Thyroid gland (tissue), 4 donors: Measurements from ENCODE around the gene TMEM117. TPM values are rescaled to one million over a fixed set of nuclear protein-coding genes. Genes with fewer than 3 reads are reported as not detected.
"Not testable (repeated sequence)": the region's sequence is repeated elsewhere in the genome, so short reads cannot be mapped to it uniquely, and the experiment has no call there.

Experiments
- DNase-seq, 2 donors: peaks; one replicate each; pipeline ENCODE4 v3.0.0-alpha.2; 2019
- H3K27ac ChIP-seq, 3 donors: fragments of 200-600 bp; sonication (generic); 1 replicate in 2 of 3; 2 replicates in 1 of 3; pipeline ENCODE4 v1.5.1; 2016 to 2019; ENCODE audit warnings: mild to moderate bottlenecking in 1 of 3, moderate library complexity in 1 of 3
- H3K27me3 ChIP-seq: fragments of 200-600 bp; sonication (generic); one replicate; pipeline ENCODE4 v1.5.1; 2019
- H3K36me3 ChIP-seq, 2 donors: fragments of 200-600 bp; sonication (generic); one replicate each; pipeline ENCODE4 v1.5.1; 2016 to 2019
- H3K4me1 ChIP-seq, 2 donors: fragments of 200-600 bp; sonication (generic); one replicate each; pipeline ENCODE4 v1.5.1; 2017 to 2019
- H3K4me3 ChIP-seq, 3 donors: fragments of 200-600 bp; sonication (generic); replicated peaks in 1 of 3; 1 replicate in 2 of 3; 2 replicates in 1 of 3; pipeline ENCODE4 v1.5.1; 2016; ENCODE audit warnings: mild to moderate bottlenecking in 1 of 3
- H3K9me3 ChIP-seq: fragments of 200-600 bp; sonication (generic); one replicate; pipeline ENCODE4 v1.5.1; 2017
- CTCF ChIP-seq, 6 experiments: fragments of 200-600 bp in 3 of 6; fragments of 450-650 bp in 3 of 6; sonication (generic) in 3 of 6; IDR thresholded peaks; one replicate each; pipeline ENCODE4 v1.5.1; 2016 to 2019; ENCODE audit warnings: antibody characterized with exemption in 6 of 6, mild to moderate bottlenecking in 2 of 6, inconsistent platforms in 1 of 6, moderate library complexity in 1 of 6
- POLR2A ChIP-seq, 2 donors: fragments of 450-650 bp; IDR thresholded peaks; one replicate each; pipeline ENCODE4 v1.6.1; 2017; ENCODE audit warnings: antibody characterized with exemption in 2 of 2, mild to moderate bottlenecking in 2 of 2, moderate library complexity in 1 of 2
- WGBS, 2 donors: methylation state at CpG; one replicate each; pipeline ENCODE4 v1.1.5; 2017; 5-methylcytosine and 5-hydroxymethylcytosine counted together
- intact Hi-C: fragments of 100-400 bp; cut with DNase I; formaldehyde crosslinking; loops from one replicate; pipeline ENCODE4 v1.15.1; 2023
- total RNA-seq, 4 donors: library from RNA; depleted of rRNA; stranded (reverse); fragments of >200 nt; gene quantifications; one replicate each; pipeline ENCODE4 v1.2.3, GENCODE V29; 2016

TMEM117 gene
- total RNA-seq, 4 donors from 2014 or later: 18.9 to 32.4 (median 24.7) TPM

GRCh38 chr12:44369998-44370397 is 534.1 kb downstream of the TMEM117 start:
- intact Hi-C loops: no loop called here
- Histone ChIP-seq H3K27me3 (no peaks in the 10 kb centered on the region), H3K36me3 (no peaks in the 10 kb centered on the region), H3K9me3 (no peaks in the 10 kb centered on the region), H3K27ac (no peak overlapping the region), H3K4me1 (no peaks in the 10 kb centered on the region), H3K4me3 (no peak overlapping the region)
- no peak for TF ChIP-seq POLR2A (IDR thresholded peaks at IDR 0.05)
- no peak for DNase-seq
- WGBS, 2 donors: 94 to 100% methylated on average over 1 of the region's 1 CpG

DNA sequence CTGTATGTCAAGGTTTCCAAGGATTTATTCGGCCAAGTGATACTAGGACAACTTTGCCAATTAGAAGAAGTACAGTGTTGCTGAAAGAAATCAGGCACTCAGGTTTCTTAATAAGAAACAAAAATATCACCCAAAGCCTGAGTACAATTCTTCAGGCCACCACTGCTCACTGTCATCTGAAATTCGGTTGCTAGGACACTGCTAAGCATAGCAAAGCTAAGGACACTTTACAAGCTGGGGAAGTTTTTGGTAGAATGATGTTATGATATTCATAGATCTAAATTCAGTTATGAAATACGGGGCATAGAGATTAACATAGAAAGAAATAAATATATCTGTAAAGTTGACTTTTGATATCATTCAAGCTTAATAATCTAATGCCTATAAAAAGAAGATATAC is 535.1 kb downstream of the TMEM117 start:
- intact Hi-C loops: no loop called here
- no peaks in the 10 kb centered on the region for H3K36me3 ChIP-seq
- no peaks in the 10 kb centered on the region for H3K4me1 ChIP-seq
- 69 to 85% methylated on average over 3 of the region's 3 CpGs for WGBS, 2 donors
- no peaks in the 10 kb centered on the region for H3K9me3 ChIP-seq
- H3K27me3 ChIP-seq: no peaks in the 10 kb centered on the region
- H3K27ac ChIP-seq: no peak overlapping the region
- DNase-seq: no peak
- no peak for TF ChIP-seq POLR2A (IDR thresholded peaks at IDR 0.05)
- TF ChIP-seq CTCF (IDR thresholded peaks at IDR 0.05): no peak
- no peak overlapping the region for H3K4me3 ChIP-seq

DNA sequence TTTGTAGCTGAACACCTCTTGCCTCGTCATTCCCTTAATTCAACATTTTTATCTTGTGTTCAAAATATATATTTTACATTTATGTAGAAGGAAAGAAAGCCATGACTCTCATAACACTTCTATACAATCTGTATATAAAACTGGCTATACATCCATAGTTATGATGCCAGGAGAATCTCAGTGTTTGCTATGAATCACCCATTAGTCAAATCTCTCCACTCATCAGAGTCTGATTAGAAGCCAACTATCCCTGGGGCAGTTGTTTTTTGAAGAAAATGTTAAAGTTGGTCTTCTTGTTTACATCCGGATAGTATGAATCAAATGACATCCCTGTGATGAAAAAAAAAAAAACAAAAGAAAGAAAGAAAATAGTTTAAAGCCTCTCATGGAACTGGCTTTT is 536.4 kb downstream of the TMEM117 start:
- Histone ChIP-seq H3K27me3 (no peaks in the 10 kb centered on the region), H3K4me3 (no peak overlapping the region), H3K9me3 (no peaks in the 10 kb centered on the region), H3K4me1 (no peaks in the 10 kb centered on the region), H3K27ac (no peak overlapping the region), H3K36me3 (no peaks in the 10 kb centered on the region)
- intact Hi-C loops: no loop called here
- TF ChIP-seq CTCF (IDR thresholded peaks at IDR 0.05) (no peak), POLR2A (IDR thresholded peaks at IDR 0.05) (no peak)
- 89 to 93% methylated on average over 2 of the region's 2 CpGs for WGBS, 2 donors
- no peak for DNase-seq

GRCh38 chr12:44375694-44376093 is 539.8 kb downstream of the TMEM117 start:
- Histone ChIP-seq H3K27ac (no peak overlapping the region), H3K4me3 (no peak overlapping the region), H3K27me3 (no peaks in the 10 kb centered on the region), H3K36me3 (no peaks in the 10 kb centered on the region), H3K9me3 (no peaks in the 10 kb centered on the region), H3K4me1 (no peaks in the 10 kb centered on the region)
- no peak for DNase-seq
- intact Hi-C loops: no loop called here
- 94 to 98% methylated on average over 1 of the region's 1 CpG for WGBS, 2 donors
- TF ChIP-seq CTCF (IDR thresholded peaks at IDR 0.05): no peak
- no peak for TF ChIP-seq POLR2A (IDR thresholded peaks at IDR 0.05)

- TF ChIP-seq CTCF (IDR thresholded peaks at IDR 0.05) (no peak), POLR2A (IDR thresholded peaks at IDR 0.05) (no peak)
Observed at GRCh38 chr12:44377443-44378187, 541.7 kb downstream of the TMEM117 start.

GRCh38 chr12:44379113-44379512 is 543.2 kb downstream of the TMEM117 start:
- H3K9me3 ChIP-seq, DNase-seq, H3K27me3 ChIP-seq, H3K27ac ChIP-seq, H3K36me3 ChIP-seq, intact Hi-C loops, H3K4me3 ChIP-seq, H3K4me1 ChIP-seq: not testable (repeated sequence)

More at GRCh38 chr12:44377443-44378187, 541.7 kb downstream of the TMEM117 start:
- intact Hi-C loops: no loop called here
- H3K9me3 ChIP-seq: no peaks in the 10 kb centered on the region
- H3K4me1 ChIP-seq: no peaks in the 10 kb centered on the region
- no peaks in the 10 kb centered on the region for H3K27me3 ChIP-seq
- no peak overlapping the region for H3K27ac ChIP-seq
- 92 to 94% methylated on average over 5 of the region's 5 CpGs for WGBS, 2 donors
- no peaks in the 10 kb centered on the region for H3K36me3 ChIP-seq
- DNase-seq: no peak
- H3K4me3 ChIP-seq: no peak overlapping the region
